Activated effector memory CD4-positive, alpha-beta T cell treated with Interleukin-2 at 50 U/mL for 16 hours (primary cell): ENCODE results near the gene ERO1B.

Experiments
- DNase-seq: peaks from one replicate; pipeline ENCODE4 v3.0.0-alpha.2; 2020

ERO1B gene

GRCh38 chr1:236292425-236292824 lies 10.7 kb upstream of the ERO1B start:
- DNase-seq, result no peak

GRCh38 chr1:236289492-236290131 lies 7.9 kb upstream of the ERO1B start:
- DNase-seq, result no peak

- no peak for DNase-seq
Measured at GRCh38 chr1:236288620-236288976, 6.8 kb upstream of the ERO1B start.

- no peak for DNase-seq
Measured at GRCh38 chr1:236287757-236288619, 6.2 kb upstream of the ERO1B start.

- DNase-seq, result no peak
Measured at GRCh38 chr1:236287356-236287755, 5.6 kb upstream of the ERO1B start.

- DNase-seq, result no peak
Measured at GRCh38 chr1:236284291-236284721, 2.5 kb upstream of the ERO1B start.

GRCh38 chr1:236282719-236283118 lies 961 bp upstream of the ERO1B start:
- DNase-seq, result no peak

- no peak for DNase-seq
Measured at GRCh38 chr1:236282425-236282716, 613 bp upstream of the ERO1B start.

- peak; percentile 13 for DNase-seq
Measured at GRCh38 chr1:236281198-236281653, 532 bp downstream of the ERO1B start.

GRCh38 chr1:236280438-236281197 lies 1.1 kb downstream of the ERO1B start:
- peak; percentile 20 for DNase-seq

GRCh38 chr1:236275586-236275985 lies 6.2 kb downstream of the ERO1B start:
- no peak for DNase-seq

GRCh38 chr1:236275061-236275460 lies 6.7 kb downstream of the ERO1B start:
- DNase-seq, result no peak

GRCh38 chr1:236273358-236273757 lies 8.4 kb downstream of the ERO1B start:
- no peak for DNase-seq

GRCh38 chr1:236269439-236269838 lies 12.3 kb downstream of the ERO1B start:
- no peak for DNase-seq

GRCh38 chr1:236261898-236262297 lies 19.9 kb downstream of the ERO1B start:
- no peak for DNase-seq

- no peak for DNase-seq
Measured at GRCh38 chr1:236261033-236261432, 20.7 kb downstream of the ERO1B start.

- no peak for DNase-seq
Measured at GRCh38 chr1:236259043-236259442, 22.7 kb downstream of the ERO1B start.

GRCh38 chr1:236258114-236258622 lies 23.6 kb downstream of the ERO1B start:
- no peak for DNase-seq

GRCh38 chr1:236257216-236257615 lies 24.5 kb downstream of the ERO1B start:
- DNase-seq, result no peak

- DNase-seq, result no peak
Measured at GRCh38 chr1:236253918-236254637, 27.7 kb downstream of the ERO1B start.

GRCh38 chr1:236253119-236253518 lies 28.6 kb downstream of the ERO1B start:
- no peak for DNase-seq

GRCh38 chr1:236251587-236251986 lies 30.2 kb downstream of the ERO1B start:
- DNase-seq, result no peak

GRCh38 chr1:236247286-236247685 lies 34.5 kb downstream of the ERO1B start:
- DNase-seq, result no peak
